IMR-90 (cell line): ENCODE measurements around the gene ZNF662. TPM values are rescaled to one million over a fixed set of nuclear protein-coding genes. Genes with fewer than 3 reads are reported as not detected.
A peak's percentile ranks its signal among the peaks of the same experiment; 100 is the strongest.

ENCODE experiments used
- ATAC-seq: fragments of 200-7000 bp; cut with Tn5 transposase; 2 replicates; pipeline ENCODE4 v1.9.1; 2020; ENCODE audit warnings: low read depth, mild to moderate bottlenecking, moderate library complexity
- BruUV-seq: library from RNA; stranded (reverse); fragments of 400-500 nt; replicated peaks from 2 replicates; lab custom pipeline; 2021; lab: Mats Ljungman, UMichigan
- CTCF ChIA-PET: fragments of 300-600 bp; formaldehyde crosslinking; extraction: SDS; loops from one replicate; lab custom pipeline; 2021; ENCODE audit warnings: antibody characterized with exemption; lab: Yijun Ruan, JAX
- POLR2A ChIA-PET: fragments of 300-600 bp; sonication (Branson Sonifier 250); formaldehyde crosslinking; loops from one replicate; lab custom pipeline; 2022; ENCODE audit warnings: antibody characterized with exemption; ENCODE audit not compliant: unreplicated experiment; lab: Charles Lee
- DNase-seq: peaks from one replicate; pipeline ENCODE4 v3.0.0; 2013
- H2AFZ ChIP-seq: replicated peaks from 2 replicates; pipeline ENCODE3; 2013; ENCODE audit warnings: low read length, mild to moderate bottlenecking; ENCODE audit not compliant: poor library complexity
- H2AK5ac ChIP-seq: 2 replicates; pipeline ENCODE4 v1.6.1; 2013; ENCODE audit warnings: low read depth, low read length, inconsistent platforms
- H2AK9ac ChIP-seq: replicated peaks from 2 replicates; pipeline ENCODE3; 2013; ENCODE audit warnings: mild to moderate bottlenecking, low read depth, low read length, moderate library complexity; ENCODE audit not compliant: poor library complexity
- H2BK120ac ChIP-seq: 2 replicates; pipeline ENCODE4 v1.6.1; 2013; ENCODE audit warnings: low read depth, low read length, inconsistent platforms
- H2BK15ac ChIP-seq: 3 replicates; pipeline ENCODE4 v1.6.1; 2013; ENCODE audit warnings: low read depth, low read length, inconsistent platforms
- H2BK20ac ChIP-seq: 2 replicates; pipeline ENCODE4 v1.6.1; 2013; ENCODE audit warnings: low read depth, mild to moderate bottlenecking, inconsistent platforms, low read length, moderate library complexity
- H2BK5ac ChIP-seq: 2 replicates; pipeline ENCODE4 v1.6.1; 2013; ENCODE audit warnings: mild to moderate bottlenecking, low read depth, low read length, inconsistent platforms; ENCODE audit not compliant: poor library complexity, severe bottlenecking
- H3K14ac ChIP-seq: replicated peaks from 2 replicates; pipeline ENCODE4 v1.6.1; 2013; ENCODE audit warnings: low read depth, low read length, inconsistent platforms
- H3K18ac ChIP-seq: 2 replicates; pipeline ENCODE4 v1.6.1; 2013; ENCODE audit warnings: low read depth, low read length, control low read depth
- H3K23ac ChIP-seq: 2 replicates; pipeline ENCODE4 v1.6.1; 2013; ENCODE audit warnings: low read depth, low read length, inconsistent platforms
- H3K27ac ChIP-seq: 2 replicates; pipeline ENCODE4 v1.5.1; 2013; ENCODE audit warnings: mild to moderate bottlenecking, control low read depth, low read length; ENCODE audit not compliant: insufficient read depth
- H3K27me3 ChIP-seq: 2 replicates; pipeline ENCODE4 v1.6.1; 2013; ENCODE audit warnings: low read length; ENCODE audit not compliant: control insufficient read depth, insufficient read depth
- H3K36me3 ChIP-seq: 2 replicates; pipeline ENCODE4 v1.6.1; 2013; ENCODE audit warnings: low read length, mixed read lengths; ENCODE audit not compliant: control insufficient read depth, insufficient read depth
- H3K4ac ChIP-seq: 2 replicates; pipeline ENCODE4 v1.6.1; 2013; ENCODE audit warnings: low read depth, low read length, inconsistent platforms
- H3K4me1 ChIP-seq: 2 replicates; pipeline ENCODE4 v1.6.1; 2013; ENCODE audit warnings: low read length, mixed read lengths; ENCODE audit not compliant: control insufficient read depth, insufficient read depth
- H3K4me2 ChIP-seq: 2 replicates; pipeline ENCODE4 v1.6.1; 2013; ENCODE audit warnings: low read depth, mild to moderate bottlenecking, control low read depth, low read length, moderate library complexity
- H3K4me3 ChIP-seq: 2 replicates; pipeline ENCODE4 v1.5.1; 2013; ENCODE audit warnings: low read depth, mild to moderate bottlenecking, control low read depth, low read length, moderate library complexity; ENCODE audit not compliant: insufficient read depth
- H3K56ac ChIP-seq: 2 replicates; pipeline ENCODE4 v1.6.1; 2013; ENCODE audit warnings: low read length, inconsistent platforms; ENCODE audit not compliant: insufficient read depth; ENCODE audit errors: extremely low read depth
- H3K79me1 ChIP-seq, 2 experiments: 2 replicates each; pipeline ENCODE4 v1.6.1; 2013; ENCODE audit warnings: low read length in 2 of 2, inconsistent platforms in 1 of 2, low read depth in 1 of 2
- H3K9ac ChIP-seq: 2 replicates; pipeline ENCODE4 v1.6.1; 2013; ENCODE audit warnings: low read depth, low read length, control low read depth
- H3K9me1 ChIP-seq: 2 replicates; pipeline ENCODE4 v1.6.1; 2013; ENCODE audit warnings: low read length, inconsistent platforms; ENCODE audit not compliant: insufficient read depth
- H3K9me3 ChIP-seq: 2 replicates; pipeline ENCODE4 v1.6.1; 2013; ENCODE audit warnings: low read length; ENCODE audit not compliant: control insufficient read depth, insufficient read depth
- H4K20me1 ChIP-seq: 2 replicates; pipeline ENCODE4 v1.6.1; 2013; ENCODE audit warnings: low read length, inconsistent platforms; ENCODE audit not compliant: insufficient read depth
- H4K5ac ChIP-seq: 2 replicates; pipeline ENCODE4 v1.6.1; 2013; ENCODE audit warnings: mild to moderate bottlenecking, low read depth, low read length, control low read depth
- H4K8ac ChIP-seq, 2 experiments: 2 replicates each; pipeline ENCODE4 v1.6.1; 2013; ENCODE audit warnings: low read depth in 2 of 2, low read length in 2 of 2, control low read depth in 1 of 2, inconsistent platforms in 1 of 2
- H4K91ac ChIP-seq: 2 replicates; pipeline ENCODE4 v1.6.1; 2013; ENCODE audit warnings: low read depth, low read length, inconsistent platforms; ENCODE audit not compliant: insufficient read depth
- BHLHE40 ChIP-seq: fragments of 150-350 bp; IDR thresholded peaks from 2 replicates; pipeline ENCODE4 v1.6.1; 2016; ENCODE audit warnings: mild to moderate bottlenecking, low read depth, low read length
- CEBPB ChIP-seq: IDR thresholded peaks from 2 replicates; pipeline ENCODE4 v1.6.1; 2012; ENCODE audit warnings: low read depth, low read length, improper control_type of control experiment
- CHD1 ChIP-seq: IDR thresholded peaks from 2 replicates; pipeline ENCODE4 v1.6.1; 2012; ENCODE audit warnings: low read depth, low read length, improper control_type of control experiment
- CTCF ChIP-seq: conservative IDR thresholded peaks from 2 replicates; pipeline ENCODE4 v1.5.1; 2012; ENCODE audit warnings: mild to moderate bottlenecking, low read depth, low read length, improper control_type of control experiment
- ELK1 ChIP-seq: fragments of 150-350 bp; IDR thresholded peaks from 2 replicates; pipeline ENCODE4 v1.6.1; 2016; ENCODE audit warnings: low read depth, mild to moderate bottlenecking, low read length, moderate library complexity, borderline replicate concordance
- MAFK ChIP-seq: IDR thresholded peaks from 2 replicates; pipeline ENCODE4 v1.6.1; 2012; ENCODE audit warnings: low read depth, low read length, improper control_type of control experiment
- MXI1 ChIP-seq: IDR thresholded peaks from 2 replicates; pipeline ENCODE4 v1.6.1; 2012; ENCODE audit warnings: low read depth, mild to moderate bottlenecking, low read length, moderate library complexity, borderline replicate concordance
- NFE2L2 ChIP-seq: fragments of 150-350 bp; IDR thresholded peaks from 2 replicates; pipeline ENCODE4 v1.6.1; 2016; ENCODE audit warnings: low read depth, mild to moderate bottlenecking, low read length
- POLR2A ChIP-seq: IDR thresholded peaks from 2 replicates; pipeline ENCODE4 v1.6.1; 2012; ENCODE audit warnings: mild to moderate bottlenecking, low read depth, low read length
- RAD21 ChIP-seq: IDR thresholded peaks from 2 replicates; pipeline ENCODE4 v1.6.1; 2012; ENCODE audit warnings: low read length, improper control_type of control experiment
- SMC3 ChIP-seq: fragments of 150-350 bp; IDR thresholded peaks from 2 replicates; pipeline ENCODE4 v1.6.1; 2016; ENCODE audit warnings: low read depth, mild to moderate bottlenecking, antibody characterized with exemption, low read length, moderate library complexity
- USF2 ChIP-seq: fragments of 150-350 bp; IDR thresholded peaks from 2 replicates; pipeline ENCODE4 v1.6.1; 2017; ENCODE audit warnings: mild to moderate bottlenecking, antibody characterized with exemption, low read length, low read depth
- WGBS, 2 experiments: methylation state at CpG; one replicate each; pipeline versions ENCODE4 v1.1.5 to v1.1.7; 2013; ENCODE audit warnings: missing lambda C conversion rate in 2 of 2; ENCODE audit not compliant: insufficient read length in 1 of 2; ENCODE audit errors: extremely low coverage in 2 of 2; 5-methylcytosine and 5-hydroxymethylcytosine counted together
- dilution Hi-C: fragments of 300-500 bp; cut with HindIII; formaldehyde crosslinking; loops from one replicate; pipeline ENCODE4 v1.14.3; 2018; ENCODE audit warnings: low sequenced_read_pairs; ENCODE audit not compliant: unreplicated experiment
- in situ Hi-C: fragments of 300-500 bp; cut with MboI; formaldehyde crosslinking; loops from 3 replicates; pipeline ENCODE4 v1.14.3; 2019; ENCODE audit warnings: low sequenced_read_pairs, inconsistent platforms, mixed read lengths
- intact Hi-C: fragments of 100-400 bp; cut with micrococcal nuclease; formaldehyde crosslinking; loops from 2 replicates; pipeline ENCODE4 v1.10.0; 2022
- polyA plus RNA-seq, 3 experiments: library from polyadenylated mRNA; depleted of rRNA; stranded (reverse); fragments of >200 nt; gene quantifications; 2 replicates each; pipeline ENCODE4 v1.2.3, GENCODE V29; 2012; ENCODE audit warnings: low replicate concordance in 1 of 3
- total RNA-seq: library from RNA; depleted of rRNA; stranded (reverse); fragments of >200 nt; gene quantifications from 2 replicates; pipeline ENCODE4 v1.2.3, GENCODE V29; 2012

Gene ZNF662
- total and polyA plus RNA-seq, 2 of the 4 experiments (the other 2 are of a cell fraction): 0.29 to 0.54 TPM

GRCh38 chr3:42892169-42892568, 13.8 kb upstream of the ZNF662 start:
- TF ChIP-seq BHLHE40 (no peak), ELK1 (no peak), SMC3 (no peak), POLR2A (no peak), MXI1 (no peak), MAFK (no peak), NFE2L2 (no peak), RAD21 (no peak), CHD1 (no peak), USF2 (no peak), CEBPB (no peak), CTCF (no peak)
- in situ Hi-C loops: no loop called here
- H3K4ac ChIP-seq: no peak overlapping the region
- no peak overlapping the region for H3K14ac ChIP-seq
- H3K9me3 ChIP-seq: no peaks in the 10 kb centered on the region
- H2AK5ac ChIP-seq: no peak overlapping the region
- ATAC-seq (no peak), DNase-seq (peak; percentile 11)
- H3K4me3 ChIP-seq: no peak overlapping the region
- intact Hi-C loops: no loop called here
- no peak overlapping the region for H4K91ac ChIP-seq
- H3K4me2 ChIP-seq: no peak overlapping the region
- H4K20me1 ChIP-seq: no peaks in the 10 kb centered on the region
- H2BK20ac ChIP-seq: no peak overlapping the region
- ChIA-PET CTCF (interaction anchor here (1.3 kb wide), 1 partner anchor 10 kb away, joined by 3 read pairs; no protein-coding TSS in a partner anchor), POLR2A (no interaction called here)
- H3K27ac ChIP-seq: no peak overlapping the region
- H3K79me1 ChIP-seq: no peaks in the 10 kb centered on the region
- H3K9ac ChIP-seq: no peak overlapping the region
- H2BK5ac ChIP-seq: no peak overlapping the region
- no TSS peak for BruUV-seq
- no CpG with 5 or more reads among the region's 1 CpG for WGBS, 2 experiments
- no peak overlapping the region for H4K5ac ChIP-seq
- no peak overlapping the region for H3K18ac ChIP-seq
- H3K36me3 ChIP-seq: no peaks in the 10 kb centered on the region
- no peak overlapping the region for H3K23ac ChIP-seq
- no peak overlapping the region for H2BK15ac ChIP-seq
- H2BK120ac ChIP-seq: no peak overlapping the region
- no peak overlapping the region for H4K8ac ChIP-seq
- dilution Hi-C loops: no loop called here
- no peak overlapping the region for H2AFZ ChIP-seq
- H3K9me1 ChIP-seq: no peaks in the 10 kb centered on the region
- H3K27me3 ChIP-seq: no peaks in the 10 kb centered on the region
- H2AK9ac ChIP-seq: no peak overlapping the region
- H3K56ac ChIP-seq: no peak overlapping the region
- no peaks in the 10 kb centered on the region for H3K4me1 ChIP-seq
